NOMO-1 treated with DMSO at 0.1 percent for 48 hours (cell line): Measurements from ENCODE around the gene TVP23C.

Experiments used
- DNase-seq: peaks from one replicate; lab custom pipeline; 2025; ENCODE audit not compliant: unreplicated experiment; lab: John Stamatoyannopoulos, UW

The TVP23C gene

GRCh38 chr17:15496735-15497670 lies 66.3 kb downstream of the TVP23C start:
- DNase-seq: no peak

GRCh38 chr17:15494821-15495220 lies 68.5 kb downstream of the TVP23C start:
- DNase-seq: no peak

GRCh38 chr17:15493693-15494035 lies 69.6 kb downstream of the TVP23C start:
- DNase-seq: no peak

GRCh38 chr17:15492791-15493692 lies 70.2 kb downstream of the TVP23C start:
- DNase-seq: no peak

GRCh38 chr17:15492186-15492585 lies 71.1 kb downstream of the TVP23C start:
- DNase-seq: no peak

GRCh38 chr17:15490634-15491261 lies 72.5 kb downstream of the TVP23C start:
- DNase-seq: no peak

GRCh38 chr17:15488557-15488956 lies 74.7 kb downstream of the TVP23C start:
- DNase-seq: no peak

GRCh38 chr17:15485045-15485444 lies 78.2 kb downstream of the TVP23C start:
- DNase-seq: no peak

- DNase-seq: no peak
These were observed 79.9 kb downstream of the TVP23C start for GRCh38 chr17:15483431-15483830.

GRCh38 chr17:15482476-15482875 lies 80.8 kb downstream of the TVP23C start:
- no peak for DNase-seq

- DNase-seq: no peak
These were observed 81.8 kb downstream of the TVP23C start for GRCh38 chr17:15481481-15481880.

- no peak for DNase-seq
These were observed 83.1 kb downstream of the TVP23C start for GRCh38 chr17:15480204-15480603.

- no peak for DNase-seq
These were observed 83.6 kb downstream of the TVP23C start for GRCh38 chr17:15479703-15480102.

- DNase-seq: no peak
These were observed 84.4 kb downstream of the TVP23C start for GRCh38 chr17:15478845-15479244.

- no peak for DNase-seq
These were observed 87.5 kb downstream of the TVP23C start for GRCh38 chr17:15475631-15476354.

GRCh38 chr17:15472891-15473290 lies 90.4 kb downstream of the TVP23C start:
- no peak for DNase-seq

GRCh38 chr17:15470536-15470935 lies 92.7 kb downstream of the TVP23C start:
- no peak for DNase-seq

- DNase-seq: no peak
These were observed 94.0 kb downstream of the TVP23C start for GRCh38 chr17:15469260-15469659.

GRCh38 chr17:15468126-15468525 lies 95.2 kb downstream of the TVP23C start:
- DNase-seq: no peak

GRCh38 chr17:15467592-15467991 lies 95.7 kb downstream of the TVP23C start, which contains the start of gene CDRT4:
Gene CDRT4 (minus strand): TSS chr17:15467621. CDS start chr17:15440238, 27,383 bp downstream.
- no peak for DNase-seq

- no peak for DNase-seq
These were observed 97.2 kb downstream of the TVP23C start for GRCh38 chr17:15466131-15466530.
